ENCODE measurements around the gene RBM20.

Gene RBM20

DNA sequence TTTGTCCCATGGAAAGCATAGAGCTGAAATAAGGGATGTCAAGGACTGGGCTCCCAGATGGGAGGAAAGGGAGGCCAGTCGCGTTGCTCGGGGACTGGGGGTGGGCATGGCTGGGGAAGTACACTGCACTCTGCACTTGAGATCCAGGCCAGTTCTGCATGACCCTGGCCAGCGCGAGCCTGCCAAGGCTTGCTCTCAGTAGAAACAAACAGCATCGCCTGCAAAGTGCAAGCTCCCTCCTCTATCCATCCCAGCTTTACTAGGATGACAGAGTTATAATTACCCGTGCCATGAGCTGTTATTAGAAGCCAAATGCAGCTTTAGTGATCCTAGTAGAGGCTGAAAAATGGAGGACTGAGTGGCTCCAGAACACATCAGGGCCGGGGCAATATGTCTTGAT lies 183.7 kb downstream of the RBM20 start:
- DNase-seq (ENCODE audit: extremely low read depth in 1 of 2, low read depth in 1 of 2) = no peak

DNA sequence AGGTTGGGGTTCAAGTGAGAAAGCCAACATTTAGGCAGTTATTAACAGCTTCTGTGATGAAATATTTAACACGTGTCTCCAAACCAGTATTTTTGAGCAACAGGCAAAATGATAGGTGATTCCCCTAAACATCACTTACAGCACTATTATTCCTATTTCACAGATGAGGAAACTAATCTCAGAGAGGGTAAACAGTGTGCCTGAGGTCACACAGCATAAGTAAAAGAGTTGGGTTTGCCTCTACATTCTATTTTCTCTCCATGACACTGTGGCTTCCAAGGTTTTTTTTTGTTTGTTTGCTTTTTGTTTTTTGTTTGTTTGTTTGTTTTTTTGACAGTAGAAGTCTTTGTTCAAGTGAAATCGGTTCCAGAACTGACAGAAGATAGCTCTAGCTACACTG lies 184.4 kb downstream of the RBM20 start:
- DNase-seq (ENCODE audit: extremely low read depth in 1 of 2, low read depth in 1 of 2) = no peak

DNA sequence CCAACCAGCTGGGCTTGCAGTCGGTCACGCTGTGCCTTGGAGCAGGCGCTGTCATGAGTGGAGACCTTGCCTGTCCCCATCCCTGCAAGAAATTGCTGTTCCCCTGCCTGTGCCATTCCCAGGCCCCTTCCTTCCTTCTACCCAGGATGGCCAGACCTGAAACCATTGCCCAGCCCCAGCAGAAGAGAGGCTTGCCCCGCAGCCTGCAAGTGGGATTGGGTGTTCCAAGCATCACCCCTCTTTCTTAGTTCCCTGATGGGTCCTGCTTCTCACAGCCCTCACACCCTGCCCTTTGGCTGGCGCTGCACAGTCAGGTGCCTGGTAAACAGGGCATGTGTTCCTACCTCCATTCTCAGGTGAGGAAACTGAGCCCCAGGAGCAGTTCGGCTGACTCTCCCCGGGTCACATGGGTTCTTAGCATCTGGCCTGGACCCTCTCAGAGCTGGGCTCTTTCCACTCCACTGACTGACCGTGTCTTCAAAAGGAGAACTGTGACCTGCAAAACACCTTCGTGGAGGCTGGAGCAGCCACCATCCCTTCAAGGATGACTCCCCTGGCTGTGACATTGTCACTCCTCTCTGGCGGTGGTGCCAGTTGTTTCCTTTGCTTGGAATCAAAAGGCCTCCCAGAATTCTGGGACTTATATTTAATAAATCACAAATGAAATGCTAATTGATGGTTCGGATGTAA lies 185.7 kb downstream of the RBM20 start:
- DNase-seq (ENCODE audit: extremely low read depth in 1 of 2, low read depth in 1 of 2) = no peak

DNA sequence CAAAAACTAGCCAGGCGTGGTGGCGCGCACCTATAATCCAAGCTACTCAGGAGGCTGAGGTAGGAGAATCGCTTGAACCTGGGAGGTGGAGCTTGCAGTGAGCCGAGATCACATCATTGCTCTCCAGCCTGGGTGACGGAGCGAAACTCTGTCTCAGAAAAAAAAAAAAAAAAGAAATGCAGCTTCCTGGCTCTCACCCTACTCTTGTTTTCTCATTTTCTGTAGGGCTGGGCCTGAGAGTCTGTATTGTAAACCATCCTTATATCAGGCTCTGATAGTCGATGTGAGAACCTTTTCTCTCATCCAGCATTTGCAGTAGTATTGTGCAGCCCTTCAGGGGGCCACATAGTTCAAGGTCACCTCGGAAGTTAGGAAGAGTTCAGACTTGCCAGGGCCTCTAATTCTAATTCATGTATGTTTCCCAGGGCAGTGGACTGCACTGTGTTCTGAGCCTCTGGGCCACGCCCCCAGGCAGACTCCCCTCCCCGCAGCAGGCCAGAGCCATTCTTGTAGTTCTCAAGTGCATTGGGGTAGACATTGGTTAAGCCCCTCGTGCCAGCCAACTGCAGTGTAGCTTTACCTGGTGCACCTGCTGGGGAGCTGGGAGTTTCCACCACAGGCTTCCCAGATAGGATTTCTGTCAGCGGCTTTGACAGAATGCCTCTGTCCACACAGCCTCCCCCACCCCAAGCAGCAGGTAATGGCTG lies 189.3 kb downstream of the RBM20 start:
- DNase-seq (ENCODE audit: extremely low read depth in 1 of 2, low read depth in 1 of 2) = no peak

DNA sequence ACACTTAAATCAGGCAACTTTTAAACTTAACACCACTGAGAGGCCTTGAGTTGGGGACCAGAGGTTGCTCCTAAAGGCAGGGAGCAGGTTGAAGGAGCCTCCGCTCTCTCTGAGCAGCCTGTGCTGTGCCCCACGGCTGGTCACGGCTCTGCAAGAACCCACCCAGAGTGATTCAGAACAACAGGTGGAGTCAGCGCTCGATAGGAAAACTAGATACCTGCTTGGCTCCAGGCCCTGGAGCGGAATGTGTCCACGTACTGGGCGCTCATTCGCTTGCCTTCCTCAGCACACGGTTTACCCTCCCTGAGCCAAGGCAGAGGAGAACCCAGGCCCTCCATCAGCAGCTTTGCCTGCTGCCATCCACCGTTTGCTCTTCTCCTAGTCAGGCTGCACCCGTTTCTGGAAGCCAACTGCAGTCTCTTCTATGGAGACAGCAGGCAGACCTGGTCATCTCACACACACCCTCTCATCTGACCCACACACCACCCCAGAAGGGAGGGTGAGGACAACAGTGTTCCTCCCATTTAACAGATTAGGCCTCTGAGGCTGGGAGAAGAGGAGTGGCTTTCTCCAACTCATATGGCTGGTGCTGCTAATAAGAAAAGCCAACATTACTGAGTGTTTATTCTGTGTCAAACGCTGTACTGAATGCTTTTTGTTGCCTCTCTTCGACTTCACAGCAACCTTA lies 189.9 kb downstream of the RBM20 start:
- no peak for DNase-seq (ENCODE audit: extremely low read depth in 1 of 2, low read depth in 1 of 2)

DNA sequence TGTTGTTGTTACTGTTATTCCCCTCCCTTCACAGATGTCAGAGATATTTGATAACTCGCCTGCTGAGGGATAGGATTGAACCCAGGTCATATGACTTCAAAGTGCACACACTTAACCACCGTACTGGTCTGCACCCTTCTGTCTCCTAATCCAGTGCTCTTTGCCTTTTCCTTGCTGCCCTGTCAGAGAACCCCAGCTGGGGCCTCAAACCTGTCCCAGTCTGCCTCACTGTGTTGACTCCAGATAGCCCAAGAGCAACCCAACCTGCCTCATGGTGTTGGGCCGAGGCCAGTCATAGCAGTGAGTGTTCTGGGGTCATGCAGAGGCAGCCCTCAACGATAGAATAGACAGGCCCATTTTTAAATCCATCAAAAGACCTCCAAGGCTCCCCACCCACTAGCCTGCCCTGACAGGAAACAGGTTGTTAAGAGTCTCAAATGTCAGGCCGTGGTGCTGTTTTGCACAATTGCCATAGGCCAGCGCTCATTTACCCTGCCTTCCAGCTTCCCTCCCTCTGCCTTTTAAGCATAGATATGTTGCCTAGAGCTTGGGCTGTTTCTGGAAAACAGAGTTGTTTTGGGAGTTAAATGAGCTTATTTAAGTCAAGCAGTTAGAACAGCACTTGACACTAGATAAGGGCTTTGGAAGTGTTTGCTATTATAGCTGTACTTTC lies 190.6 kb downstream of the RBM20 start:
- DNase-seq (ENCODE audit: extremely low read depth in 1 of 2, low read depth in 1 of 2) = no peak

DNA sequence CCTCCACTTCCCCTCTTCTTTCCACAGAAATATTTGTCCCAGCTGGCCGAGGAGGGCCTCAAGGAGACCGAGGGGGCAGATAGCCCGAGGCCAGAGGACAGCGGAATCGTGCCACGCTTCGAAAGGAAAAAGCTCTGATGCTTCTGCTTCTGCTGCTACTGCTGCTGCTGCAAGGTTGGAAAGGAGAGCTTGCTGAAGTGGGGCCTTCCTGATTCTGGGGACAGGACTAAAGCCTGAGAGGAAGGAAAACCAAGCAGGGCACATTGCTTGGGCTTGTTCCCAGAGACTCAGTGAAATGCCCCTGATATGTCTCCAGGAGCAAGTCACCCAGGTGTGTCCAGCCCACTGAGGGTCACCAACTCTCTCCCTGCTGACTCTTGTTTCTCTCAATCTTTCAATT lies 191.7 kb downstream of the RBM20 start:
- DNase-seq (ENCODE audit: extremely low read depth in 1 of 2, low read depth in 1 of 2) = no peak

DNA sequence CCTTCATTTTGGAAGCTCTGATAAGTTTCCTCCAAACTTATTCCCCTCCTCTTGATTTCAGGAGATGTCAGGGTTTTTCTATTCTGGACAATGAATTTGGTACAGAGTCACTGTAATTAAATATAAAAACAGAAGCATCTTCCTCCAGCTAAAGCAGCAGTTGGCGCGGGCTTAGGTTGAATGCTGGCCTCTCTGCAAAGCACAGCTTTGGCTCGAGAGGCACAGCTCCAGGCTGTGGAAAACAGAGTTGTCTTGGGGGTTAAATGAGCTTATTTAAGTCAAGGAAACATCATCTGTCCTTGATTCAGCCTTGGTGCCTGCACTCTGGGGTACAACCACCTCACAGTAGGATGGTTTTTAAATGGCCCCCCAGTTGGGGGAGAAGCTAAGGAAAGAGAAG lies 192.6 kb downstream of the RBM20 start:
- no peak for DNase-seq (ENCODE audit: extremely low read depth in 1 of 2, low read depth in 1 of 2)

DNA sequence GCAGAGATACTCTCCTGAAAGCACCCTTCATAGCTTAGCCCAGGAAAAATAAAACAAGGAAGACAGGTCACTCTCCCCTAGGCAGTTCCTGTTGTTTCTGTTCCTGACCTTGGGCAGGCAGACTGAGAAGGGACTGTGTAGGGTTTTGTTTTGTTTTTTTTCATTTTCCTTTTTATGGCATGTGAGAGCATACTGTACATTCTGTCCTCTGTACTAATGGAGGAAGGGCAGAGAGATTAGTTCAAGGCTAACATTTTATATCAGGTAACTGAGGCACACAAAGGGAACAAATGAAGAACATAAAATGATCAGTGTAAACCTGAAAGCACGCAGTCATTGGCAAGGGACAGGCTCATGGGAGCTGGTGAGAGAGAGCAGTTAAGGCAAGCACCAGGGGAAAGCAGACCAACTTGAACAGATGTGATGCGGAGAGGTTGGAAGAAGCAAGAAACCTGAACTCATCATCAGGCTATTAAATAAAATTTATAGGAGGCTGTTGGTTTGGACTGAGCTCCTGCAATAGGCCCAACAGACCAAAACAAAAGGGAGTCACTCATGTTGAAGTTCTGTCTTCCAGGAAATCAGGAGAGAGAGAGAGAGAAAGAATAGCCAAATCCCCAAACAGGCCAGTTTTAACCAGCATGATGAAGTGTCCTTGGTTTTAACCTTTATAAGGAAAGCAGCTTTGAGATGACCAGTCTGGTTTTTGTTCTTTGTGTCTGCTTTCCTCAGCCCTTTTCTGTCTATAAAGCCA lies 193.5 kb downstream of the RBM20 start:
- DNase-seq (ENCODE audit: extremely low read depth in 1 of 2, low read depth in 1 of 2) = no peak

DNA sequence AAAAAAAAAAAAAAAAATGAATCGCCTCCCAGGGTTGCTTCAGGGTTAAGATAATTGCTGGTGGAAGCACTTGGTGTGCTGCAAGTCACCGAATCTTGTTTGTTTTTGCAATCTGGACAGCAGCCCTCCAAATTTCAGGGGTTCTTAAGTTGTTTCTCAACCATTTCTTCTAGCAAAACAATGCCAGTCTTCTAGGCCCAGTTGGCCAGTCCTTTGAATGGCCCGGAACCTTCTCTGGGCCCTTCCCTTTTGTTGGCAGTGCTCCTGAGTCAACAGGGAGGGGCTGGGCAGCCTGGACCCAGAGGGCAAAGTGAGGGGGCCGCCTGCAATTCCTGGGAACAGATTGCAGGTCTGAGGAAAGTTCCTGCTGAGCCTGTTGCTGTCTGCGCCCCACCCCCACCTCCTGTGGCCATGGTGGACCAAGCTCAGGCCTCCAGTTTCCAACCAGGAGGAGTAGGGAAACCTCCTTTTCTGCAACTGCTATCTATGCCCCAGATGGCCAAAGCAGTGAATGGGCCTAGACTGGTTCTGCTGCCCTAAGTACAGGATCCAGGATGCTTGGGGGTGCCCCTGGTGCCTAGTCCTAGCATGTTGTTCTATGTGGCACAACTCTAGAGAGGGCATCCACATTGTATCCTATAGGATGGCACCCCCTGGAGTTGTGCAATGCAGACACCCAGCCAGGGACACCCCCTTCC lies 196.2 kb downstream of the RBM20 start:
- DNase-seq (ENCODE audit: extremely low read depth in 1 of 2, low read depth in 1 of 2) = no peak

DNA sequence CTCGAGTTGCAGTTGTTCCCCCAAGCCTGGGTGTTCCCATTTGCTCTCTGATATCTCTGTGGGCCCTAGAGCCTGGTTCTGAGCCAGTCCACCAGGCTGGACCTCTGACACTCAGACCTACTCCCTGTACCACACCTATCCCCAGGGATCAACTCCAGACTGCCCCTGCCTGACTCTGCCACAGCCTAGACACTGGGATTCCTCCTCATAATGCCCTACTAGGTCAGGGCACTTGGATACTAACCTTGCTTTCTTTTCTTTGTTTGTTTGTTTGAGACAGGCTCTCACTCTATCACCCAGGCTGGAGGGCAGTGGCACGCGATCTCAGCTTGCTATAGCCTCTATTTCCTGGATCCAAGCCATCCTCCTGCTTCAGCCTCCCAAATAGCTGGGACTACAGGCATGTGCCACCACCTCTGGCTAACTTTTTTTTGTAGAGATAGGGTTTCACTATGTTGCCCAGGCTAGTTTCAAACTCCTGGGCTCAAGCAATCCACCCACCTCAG lies 196.8 kb downstream of the RBM20 start:
- no peak for DNase-seq (ENCODE audit: extremely low read depth in 1 of 2, low read depth in 1 of 2)

DNA sequence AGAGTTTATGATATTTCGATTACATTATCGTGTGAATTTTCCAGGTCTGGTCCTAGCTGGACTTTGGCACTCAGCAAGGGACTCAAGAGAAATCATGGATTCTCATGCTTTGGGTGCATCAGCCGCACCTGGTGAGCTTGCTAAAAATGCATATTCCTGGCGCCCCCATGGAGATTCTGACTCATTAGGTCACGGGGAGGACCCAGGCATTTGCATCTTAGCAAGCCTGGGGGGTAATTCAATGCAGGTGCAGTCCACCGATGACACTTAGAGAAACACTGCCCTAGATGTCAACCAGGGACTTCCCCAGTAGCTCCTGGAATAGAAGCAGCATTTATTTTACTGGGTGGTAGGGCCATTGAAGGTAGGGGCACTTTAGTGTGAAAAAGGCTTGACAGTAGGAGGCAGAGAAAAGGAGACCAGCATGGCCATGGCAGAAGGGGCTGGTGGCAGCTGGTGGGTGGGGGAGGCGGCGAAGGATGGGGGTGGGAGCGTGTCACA lies 197.7 kb downstream of the RBM20 start:
- DNase-seq (ENCODE audit: extremely low read depth in 1 of 2, low read depth in 1 of 2) = no peak

DNA sequence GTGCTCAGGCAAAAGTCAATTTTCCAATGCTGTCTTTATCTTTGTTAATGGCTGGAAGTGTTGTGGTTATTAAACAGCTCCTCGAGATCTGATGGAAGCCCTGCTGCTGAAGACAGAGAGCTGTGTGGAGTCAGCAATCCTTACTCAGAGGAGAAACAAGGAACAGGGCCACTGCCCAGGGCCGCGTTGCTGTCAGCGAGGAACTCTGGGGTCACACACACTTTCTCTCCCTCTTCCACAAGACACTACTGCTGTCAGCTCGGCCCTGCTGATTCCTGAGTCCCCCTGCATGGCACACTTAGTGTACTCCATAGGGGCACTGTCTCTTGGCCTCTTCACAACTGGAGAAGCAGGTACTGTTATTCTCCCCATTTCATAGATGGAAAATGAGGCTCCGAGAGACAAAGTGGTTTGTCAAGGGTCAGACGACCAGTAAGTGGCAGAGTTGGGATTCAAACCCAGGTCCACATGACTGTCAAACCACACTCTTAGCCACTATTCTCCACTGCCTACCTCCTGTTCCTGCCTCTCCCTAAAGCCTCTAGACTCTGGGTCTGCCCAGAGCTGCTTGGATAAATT lies 198.3 kb downstream of the RBM20 start:
- no peak for DNase-seq (ENCODE audit: extremely low read depth in 1 of 2, low read depth in 1 of 2)

DNA sequence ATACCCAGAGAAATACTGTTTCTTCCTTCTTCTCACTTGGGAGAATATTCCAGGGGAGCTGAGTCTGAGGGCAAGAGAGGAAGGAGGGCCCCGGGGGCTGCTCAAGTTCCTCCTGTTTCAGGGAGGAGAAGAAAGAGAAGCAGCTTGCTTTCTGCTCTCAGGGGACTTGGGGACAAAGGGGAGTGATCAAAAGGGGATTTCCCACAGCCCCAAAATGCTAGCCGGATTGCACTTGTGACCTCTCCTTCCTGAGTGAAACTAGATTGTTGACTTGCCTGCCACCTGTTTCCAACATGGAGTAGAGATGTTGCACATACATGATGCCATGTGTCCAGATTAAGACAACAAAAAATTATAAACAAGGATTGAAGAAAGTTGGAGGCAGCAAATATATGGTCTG lies 198.9 kb downstream of the RBM20 start:
- DNase-seq (ENCODE audit: extremely low read depth in 1 of 2, low read depth in 1 of 2) = no peak

DNA sequence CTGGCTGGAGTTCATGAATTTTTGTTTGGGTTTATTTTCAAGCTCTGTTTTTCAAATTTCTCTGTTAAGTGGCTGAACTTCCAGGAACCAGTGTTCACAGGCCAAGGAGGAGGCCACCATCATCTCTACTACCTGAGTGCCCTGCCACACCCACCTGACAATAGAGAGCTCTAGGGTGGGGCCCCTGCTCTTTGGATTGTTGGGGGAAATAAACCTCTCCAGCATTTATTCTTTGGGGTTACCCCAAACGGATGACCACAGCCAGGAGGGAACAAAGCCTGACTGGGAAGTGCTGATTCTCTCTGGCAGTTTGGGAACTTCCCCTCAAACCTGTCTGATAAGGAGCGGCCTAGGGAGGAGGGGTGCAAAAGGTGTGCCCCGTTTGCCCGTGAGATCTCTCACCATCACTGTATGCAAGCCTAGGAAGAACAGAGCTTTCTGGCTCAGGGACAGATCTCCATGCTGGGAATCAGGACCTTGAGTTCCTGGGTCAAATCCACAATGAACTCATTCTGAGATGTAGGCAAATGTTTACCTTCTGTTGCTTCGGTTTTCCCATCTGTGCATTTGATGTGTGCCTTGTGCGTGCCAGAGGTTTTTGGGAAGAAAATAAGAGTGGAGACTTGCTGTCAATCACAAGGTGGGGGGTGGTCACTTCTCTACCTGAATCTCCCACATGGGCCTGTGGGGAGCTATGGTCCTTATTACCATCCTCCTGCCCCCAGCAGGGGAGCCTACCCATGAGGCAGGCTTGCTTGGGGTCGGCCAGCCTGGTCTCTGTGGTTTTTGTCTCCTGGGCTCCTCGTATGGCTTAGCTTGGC lies 199.9 kb downstream of the RBM20 start:
- no peak for DNase-seq (ENCODE audit: extremely low read depth in 1 of 2, low read depth in 1 of 2)

DNA sequence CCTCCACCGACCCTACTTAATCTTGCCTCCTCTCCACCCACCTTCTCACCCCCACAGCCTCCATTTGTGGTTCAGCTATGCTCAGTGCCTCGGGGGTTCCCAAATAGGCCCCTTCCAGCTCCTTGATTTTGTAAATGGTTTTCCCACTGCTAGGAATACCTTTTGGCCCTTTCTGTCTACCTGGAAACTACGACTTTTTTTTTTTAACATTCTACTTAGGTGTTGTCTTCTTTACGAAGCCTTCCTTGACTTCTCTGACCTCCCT lies 200.4 kb downstream of the RBM20 start:
- DNase-seq (ENCODE audit: extremely low read depth in 1 of 2, low read depth in 1 of 2) = no peak

DNA sequence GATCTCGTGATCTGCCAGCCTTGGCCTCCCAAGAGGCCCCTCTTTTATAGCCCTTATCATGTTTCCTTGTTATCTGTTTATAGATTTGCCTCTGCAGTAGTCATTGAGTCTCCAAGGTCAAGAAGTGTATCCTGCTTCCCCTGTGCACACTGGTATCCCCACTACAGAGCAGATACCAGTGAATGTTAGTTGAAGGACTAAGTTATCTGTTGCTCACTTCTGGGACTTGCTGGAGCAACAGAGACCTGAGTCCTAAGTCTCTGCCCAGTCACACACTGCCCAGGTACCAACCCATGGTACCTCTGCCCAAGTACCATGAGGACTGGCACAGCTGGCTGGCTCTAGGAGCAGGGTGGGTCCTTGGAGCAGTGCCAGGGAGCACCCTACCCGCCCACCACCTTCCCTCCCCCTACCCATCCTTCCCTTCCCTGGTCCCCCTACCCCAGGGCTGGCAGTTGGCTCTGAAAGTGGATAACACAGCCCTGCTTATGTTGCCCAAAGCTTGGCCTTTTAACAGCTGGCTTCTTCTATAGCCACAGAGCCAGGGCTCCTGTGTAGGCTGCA lies 201.1 kb downstream of the RBM20 start:
- no peak for DNase-seq (ENCODE audit: extremely low read depth in 1 of 2, low read depth in 1 of 2)

DNA sequence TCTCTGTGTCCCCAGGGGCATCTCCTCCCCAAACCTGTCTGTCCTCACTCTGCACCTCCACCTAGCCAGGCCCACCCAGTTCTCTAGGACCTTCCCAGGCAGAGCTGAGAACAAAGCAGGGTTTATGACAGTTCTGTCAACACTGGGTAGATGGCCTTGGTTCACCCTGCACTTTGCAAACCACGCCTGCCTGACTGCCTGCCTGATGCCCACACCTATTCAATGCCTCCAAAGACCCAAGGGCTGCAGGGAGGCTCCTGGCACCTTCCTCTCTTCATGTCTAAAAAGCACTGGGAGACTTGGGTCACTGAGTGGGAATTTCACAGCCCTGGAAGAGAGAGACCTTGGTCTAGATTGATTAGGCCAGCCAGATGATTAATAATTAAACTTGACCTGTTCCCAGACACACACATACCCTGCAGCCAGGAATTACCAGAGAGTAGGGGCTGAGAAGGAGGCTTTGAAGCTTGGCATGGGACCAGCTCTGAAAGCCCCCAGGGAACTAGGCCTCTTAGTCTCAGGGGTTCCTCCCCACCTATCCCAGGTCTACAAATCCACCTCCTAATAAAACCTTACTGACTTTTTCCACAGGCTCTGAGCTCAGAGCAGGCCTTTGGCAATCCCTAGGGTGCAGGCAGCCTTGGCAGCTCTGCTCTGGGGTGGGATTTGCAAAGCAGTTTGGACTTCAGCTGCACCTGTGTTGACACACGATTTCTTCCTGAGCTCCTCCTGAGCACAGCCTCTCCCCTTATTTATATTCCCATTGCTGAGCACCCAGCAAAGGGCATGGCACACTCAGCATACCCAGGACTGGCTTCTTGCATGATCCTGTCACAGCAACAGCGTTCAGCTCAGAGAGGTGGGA lies 201.9 kb downstream of the RBM20 start:
- DNase-seq (ENCODE audit: extremely low read depth in 1 of 2, low read depth in 1 of 2) = no peak

Measured in stimulated activated CD8-positive, alpha-beta memory T cell treated with anti-CD3 and anti-CD28 coated beads, Interleukin-7, amount 100 ng/mL, for 48 hours (primary cell).